Lower leg skin (tissue), 4 donors: ENCODE data around the gene ARF6. TPM values are rescaled to one million over a fixed set of nuclear protein-coding genes. Genes with fewer than 3 reads are reported as not detected.
"Not testable (repeated sequence)": the region's sequence is repeated elsewhere in the genome, so short reads cannot be mapped to it uniquely, and the experiment has no call there.

Source experiments
- DNase-seq, 2 donors: peaks; one replicate each; pipeline ENCODE4 v3.0.0-alpha.2; 2019; ENCODE audit warnings: low spot score in 2 of 2
- H3K4me3 ChIP-seq: fragments of 200-600 bp; sonication (generic); 2 replicates; pipeline ENCODE4 v1.5.1; 2017; ENCODE audit warnings: mild to moderate bottlenecking, low read depth; ENCODE audit not compliant: poor library complexity, severe bottlenecking
- POLR2A ChIP-seq, 2 donors: fragments of 450-650 bp; IDR thresholded peaks; one replicate each; pipeline ENCODE4 v1.6.1; 2016 to 2017; ENCODE audit warnings: antibody characterized with exemption in 2 of 2, mild to moderate bottlenecking in 1 of 2, moderate library complexity in 1 of 2
- WGBS, 2 donors: methylation state at CpG; one replicate each; pipeline ENCODE4 v1.1.5; 2018; 5-methylcytosine and 5-hydroxymethylcytosine counted together
- intact Hi-C: fragments of 100-400 bp; cut with DNase I; formaldehyde crosslinking; loops from one replicate; pipeline ENCODE4 v1.15.0; 2023; ENCODE audit warnings: low total_unique reads
- total RNA-seq, 4 donors: library from RNA; depleted of rRNA; stranded (reverse); fragments of >200 nt; gene quantifications; one replicate each; pipeline ENCODE4 v1.1.0, GENCODE V29; 2016
- TF ChIP-seq, protein P1 (sequence below), 3 donors: fragments of 450-650 bp; IDR thresholded peaks; one replicate each; pipeline ENCODE4 v1.5.1; 2016; ENCODE audit warnings: antibody characterized with exemption in 3 of 3, mild to moderate bottlenecking in 3 of 3, moderate library complexity in 2 of 3

Gene ARF6
- total RNA-seq, 4 donors from 2014 or later, result 102 to 128 (median 121) TPM

DNA sequence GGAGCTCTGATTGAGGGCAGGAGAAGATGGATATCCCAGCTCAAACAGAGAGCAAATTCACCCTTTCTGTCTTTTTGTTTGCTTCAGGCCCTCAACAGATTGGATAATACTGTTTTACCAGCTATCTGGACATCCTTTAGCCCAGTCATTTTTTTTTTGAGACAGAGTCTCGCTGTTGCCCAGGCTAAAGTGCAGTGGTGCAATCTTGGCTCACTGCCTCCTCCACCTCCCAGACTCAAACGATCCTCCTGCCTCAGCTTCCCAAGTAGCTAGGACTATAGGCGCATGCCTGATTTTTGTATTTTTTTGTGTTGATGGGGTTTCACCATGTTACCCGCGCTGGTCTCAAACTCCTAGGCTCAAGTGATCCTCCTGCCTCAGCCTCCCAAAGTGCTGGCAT, 40.8 kb downstream of the ARF6 start:
- intact Hi-C loops, result no loop called here
- H3K4me3 ChIP-seq, result no peak overlapping the region
- DNase-seq, result no peak
- no peak for TF ChIP-seq POLR2A (IDR thresholded peaks at IDR 0.05)
- TF ChIP-seq, protein P1, sequence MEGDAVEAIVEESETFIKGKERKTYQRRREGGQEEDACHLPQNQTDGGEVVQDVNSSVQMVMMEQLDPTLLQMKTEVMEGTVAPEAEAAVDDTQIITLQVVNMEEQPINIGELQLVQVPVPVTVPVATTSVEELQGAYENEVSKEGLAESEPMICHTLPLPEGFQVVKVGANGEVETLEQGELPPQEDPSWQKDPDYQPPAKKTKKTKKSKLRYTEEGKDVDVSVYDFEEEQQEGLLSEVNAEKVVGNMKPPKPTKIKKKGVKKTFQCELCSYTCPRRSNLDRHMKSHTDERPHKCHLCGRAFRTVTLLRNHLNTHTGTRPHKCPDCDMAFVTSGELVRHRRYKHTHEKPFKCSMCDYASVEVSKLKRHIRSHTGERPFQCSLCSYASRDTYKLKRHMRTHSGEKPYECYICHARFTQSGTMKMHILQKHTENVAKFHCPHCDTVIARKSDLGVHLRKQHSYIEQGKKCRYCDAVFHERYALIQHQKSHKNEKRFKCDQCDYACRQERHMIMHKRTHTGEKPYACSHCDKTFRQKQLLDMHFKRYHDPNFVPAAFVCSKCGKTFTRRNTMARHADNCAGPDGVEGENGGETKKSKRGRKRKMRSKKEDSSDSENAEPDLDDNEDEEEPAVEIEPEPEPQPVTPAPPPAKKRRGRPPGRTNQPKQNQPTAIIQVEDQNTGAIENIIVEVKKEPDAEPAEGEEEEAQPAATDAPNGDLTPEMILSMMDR (IDR thresholded peaks at IDR 0.05), result no peak
- 70 to 81% methylated on average over 5 of the region's 5 CpGs for WGBS, 2 donors

DNA sequence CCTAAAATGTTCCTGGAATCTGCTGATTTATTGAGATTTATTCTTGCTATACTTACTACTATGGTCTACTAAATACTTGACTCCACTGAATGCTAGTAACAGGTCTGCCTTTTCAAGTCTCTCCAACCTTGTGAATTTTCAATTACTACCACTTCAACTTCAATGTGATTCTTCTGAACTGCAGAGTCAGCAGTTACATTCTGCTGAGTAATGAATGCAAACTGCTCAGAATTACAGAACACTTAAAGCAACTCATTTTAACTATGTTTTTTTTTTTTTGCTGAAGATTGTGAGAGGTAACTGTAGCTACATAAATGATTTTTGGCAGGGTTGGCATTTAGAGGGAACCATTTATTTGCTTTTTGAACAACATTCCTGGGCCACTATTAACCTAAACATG, 41.8 kb downstream of the ARF6 start:
- no peak for DNase-seq
- TF ChIP-seq POLR2A (IDR thresholded peaks at IDR 0.05), result no peak
- TF ChIP-seq, protein P1 (IDR thresholded peaks at IDR 0.05), result no peak
- intact Hi-C loops, result no loop called here
- H3K4me3 ChIP-seq, result no peak overlapping the region

DNA sequence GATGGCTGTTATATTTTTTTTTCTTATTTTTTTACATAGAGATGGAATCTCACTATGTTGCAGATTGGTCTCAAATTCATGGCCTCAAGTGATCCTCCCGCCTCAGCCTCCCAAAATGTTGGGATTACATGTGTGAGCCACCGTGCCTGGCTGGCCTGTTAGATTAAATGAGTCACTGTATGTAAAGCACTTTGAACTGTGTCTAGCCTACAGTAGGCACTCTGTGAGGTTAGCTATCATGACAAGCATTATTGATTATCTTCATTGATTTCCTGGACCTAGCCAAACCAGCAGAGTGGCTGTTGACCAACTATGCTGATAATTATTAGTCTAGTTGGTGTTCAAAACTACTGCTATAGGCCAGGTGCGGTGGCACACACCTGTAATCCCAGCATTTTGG, 42.6 kb downstream of the ARF6 start:
- H3K4me3 ChIP-seq, result no peak overlapping the region
- WGBS, 2 donors, result 93 to 99% methylated on average over 3 of the region's 3 CpGs
- DNase-seq, result no peak
- TF ChIP-seq, protein P1 (IDR thresholded peaks at IDR 0.05), result no peak
- TF ChIP-seq POLR2A (IDR thresholded peaks at IDR 0.05), result no peak
- intact Hi-C loops, result no loop called here

DNA sequence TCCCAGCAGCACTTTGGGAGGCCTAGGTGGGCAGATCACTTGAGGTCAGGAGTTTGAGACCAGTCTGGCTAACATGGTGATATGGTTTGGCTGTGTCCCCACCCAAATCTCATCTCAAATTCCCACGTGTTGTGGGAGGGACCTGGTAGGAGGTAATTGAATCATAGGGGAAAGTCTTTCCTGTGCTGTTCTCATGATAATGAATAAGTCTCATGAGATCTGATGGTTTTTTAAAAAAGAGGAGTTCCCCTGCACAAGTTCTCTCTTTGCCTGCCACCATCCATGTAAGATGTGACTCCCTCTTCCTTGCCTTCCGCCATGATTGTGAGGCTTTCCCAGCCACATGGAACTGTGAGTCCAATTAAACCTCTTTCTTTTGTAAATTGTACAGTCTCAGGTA, 43.4 kb downstream of the ARF6 start:
- H3K4me3 ChIP-seq, intact Hi-C loops: not testable (repeated sequence)
- WGBS, 2 donors, result 76 to 93% methylated on average over 2 of the region's 2 CpGs
- peak in 1 of 2 donors; percentile 25 for DNase-seq

DNA sequence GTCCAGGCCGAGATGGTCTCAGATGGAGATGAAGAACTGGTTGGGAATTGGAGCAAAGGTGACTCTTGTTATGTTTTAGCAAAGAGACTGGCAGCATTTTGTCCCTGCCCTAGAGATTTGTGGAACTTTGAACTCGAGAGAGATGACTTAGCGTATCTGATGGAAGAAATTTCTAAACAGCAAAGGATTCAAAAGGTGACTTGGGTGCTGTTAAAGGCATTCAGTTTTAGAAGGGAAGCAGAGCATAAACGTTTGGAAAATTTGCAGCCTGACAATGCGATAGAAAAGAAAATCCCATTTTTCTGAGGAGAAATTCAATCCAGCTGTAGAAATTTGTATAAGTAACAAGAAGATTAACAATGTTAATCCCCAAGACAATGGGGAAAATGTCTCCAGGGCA, 44.0 kb downstream of the ARF6 start:
- H3K4me3 ChIP-seq, DNase-seq, intact Hi-C loops: not testable (repeated sequence)
- 90 to 91% methylated on average over 5 of the region's 5 CpGs for WGBS, 2 donors

DNA sequence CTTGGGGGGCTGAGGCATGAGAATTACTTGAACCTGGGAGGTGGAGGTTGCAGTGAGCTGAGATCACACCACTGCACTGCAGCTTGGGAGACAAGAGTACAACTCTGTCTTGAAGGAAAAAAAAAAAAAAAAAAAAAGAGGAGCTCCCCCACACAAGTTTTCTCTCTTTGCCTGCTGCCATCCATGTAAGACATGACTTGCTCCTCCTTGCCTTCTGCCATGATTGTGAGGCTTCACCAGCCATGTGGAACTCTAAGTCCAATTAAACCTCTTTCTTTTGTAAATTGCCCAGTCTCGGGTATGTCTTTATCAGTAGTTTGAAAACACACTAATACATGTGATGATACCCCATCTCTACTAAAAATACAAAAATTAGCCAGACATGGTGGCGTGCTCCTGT, 46.3 kb downstream of the ARF6 start:
- DNase-seq, intact Hi-C loops, H3K4me3 ChIP-seq: not testable (repeated sequence)
- whole genome bisulfite sequencing, 2 donors, result 97 to 100% methylated on average over 2 of the region's 2 CpGs

DNA sequence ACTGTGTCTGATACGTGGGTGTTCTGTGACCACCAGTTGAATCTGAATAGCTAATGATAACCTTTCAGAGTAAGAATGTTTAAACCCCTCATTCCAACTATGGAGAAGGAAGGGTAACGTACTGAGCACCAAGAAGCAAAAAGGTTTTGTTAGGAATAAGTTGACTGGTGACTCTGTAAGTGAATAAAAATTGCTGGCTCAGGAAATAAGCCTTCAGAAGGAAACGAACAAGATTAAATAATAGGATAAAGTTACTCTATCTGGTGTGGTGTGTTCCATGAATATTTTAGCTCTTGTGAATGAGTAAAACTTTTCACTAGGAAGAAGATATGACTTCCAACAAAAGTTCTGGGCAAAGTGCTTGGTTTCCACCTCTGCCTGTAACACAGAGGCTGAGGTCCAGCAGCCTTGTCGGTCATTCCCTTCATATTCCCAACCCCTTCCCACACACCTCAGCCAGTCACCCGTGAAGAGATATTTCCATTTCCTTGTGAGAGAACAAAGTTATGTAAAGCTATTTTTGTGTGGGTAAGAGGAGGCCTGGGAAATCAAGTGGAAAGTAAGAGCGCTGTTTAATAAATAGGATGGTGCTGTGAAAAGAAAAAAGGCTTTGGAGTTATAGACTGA, 47.1 kb downstream of the ARF6 start:
- no peak for TF ChIP-seq POLR2A (IDR thresholded peaks at IDR 0.05)
- TF ChIP-seq, protein P1 (IDR thresholded peaks at IDR 0.05), result no peak
- no peak for DNase-seq
- 71 to 75% methylated on average over 6 of the region's 6 CpGs for WGBS, 2 donors
- intact Hi-C loops, result no loop called here
- no peak overlapping the region for H3K4me3 ChIP-seq
